SU-DHL-6 (cell line): ENCODE results near the gene SCIN.

Experiments used
- CTCF ChIP-seq: fragments of 200-600 bp; sonication (generic); IDR thresholded peaks from one replicate; pipeline ENCODE4 v1.5.1; 2017; ENCODE audit warnings: antibody characterized with exemption, mild to moderate bottlenecking, low read length, moderate library complexity; ENCODE audit not compliant: insufficient read depth, poor library complexity, severe bottlenecking
- EZH2phosphoT487 ChIP-seq: fragments of 200-600 bp; sonication (generic), shearing (Covaris generic); conservative IDR thresholded peaks from 2 replicates; pipeline ENCODE4 v1.6.1; 2018; ENCODE audit warnings: mild to moderate bottlenecking, antibody characterized with exemption, low read length, moderate library complexity, mixed read lengths

- no peak for TF ChIP-seq CTCF
- no peak for TF ChIP-seq EZH2phosphoT487
Measured at GRCh38 chr7:12550956-12551355, 19.6 kb upstream of the SCIN start.
